Right lobe of liver (tissue), 4 donors: ENCODE data around the gene FAM89B.

ENCODE experiments used
- CTCF ChIP-seq, 4 donors: fragments of 200-600 bp in 3 of 4; fragments of 450-650 bp in 1 of 4; IDR thresholded peaks; one replicate each; pipeline versions ENCODE4 v1.5.1 to v1.8.0; 2016 to 2022; ENCODE audit warnings: antibody characterized with exemption in 4 of 4, mild to moderate bottlenecking in 2 of 4
- POLR2A ChIP-seq: fragments of 450-650 bp; IDR thresholded peaks from one replicate; pipeline ENCODE4 v1.6.1; 2017; ENCODE audit warnings: antibody characterized with exemption, mild to moderate bottlenecking
- donor health status: DM: no; HTN: no; CAD: no.
- donor health status: DM: no; HTN: no; CAD: no.
- donor health status: DM: no; HTN: yes; CAD: no.

GRCh38 chr11:65617136-65617850, 45.0 kb downstream of the FAM89B start:
- TF ChIP-seq POLR2A: no peak
- TF ChIP-seq CTCF (IDR thresholded peaks at IDR 0.05): no peak
